GM18867 (cell line): ENCODE data around the gene TOX3.

ENCODE experiments used
- ATAC-seq: cut with Tn5 transposase; IDR thresholded peaks from one replicate; pipeline ENCODE4 v1.9.1; 2021; ENCODE audit warnings: mild to moderate bottlenecking, moderate library complexity; ENCODE audit not compliant: unreplicated experiment

TOX3 gene

DNA sequence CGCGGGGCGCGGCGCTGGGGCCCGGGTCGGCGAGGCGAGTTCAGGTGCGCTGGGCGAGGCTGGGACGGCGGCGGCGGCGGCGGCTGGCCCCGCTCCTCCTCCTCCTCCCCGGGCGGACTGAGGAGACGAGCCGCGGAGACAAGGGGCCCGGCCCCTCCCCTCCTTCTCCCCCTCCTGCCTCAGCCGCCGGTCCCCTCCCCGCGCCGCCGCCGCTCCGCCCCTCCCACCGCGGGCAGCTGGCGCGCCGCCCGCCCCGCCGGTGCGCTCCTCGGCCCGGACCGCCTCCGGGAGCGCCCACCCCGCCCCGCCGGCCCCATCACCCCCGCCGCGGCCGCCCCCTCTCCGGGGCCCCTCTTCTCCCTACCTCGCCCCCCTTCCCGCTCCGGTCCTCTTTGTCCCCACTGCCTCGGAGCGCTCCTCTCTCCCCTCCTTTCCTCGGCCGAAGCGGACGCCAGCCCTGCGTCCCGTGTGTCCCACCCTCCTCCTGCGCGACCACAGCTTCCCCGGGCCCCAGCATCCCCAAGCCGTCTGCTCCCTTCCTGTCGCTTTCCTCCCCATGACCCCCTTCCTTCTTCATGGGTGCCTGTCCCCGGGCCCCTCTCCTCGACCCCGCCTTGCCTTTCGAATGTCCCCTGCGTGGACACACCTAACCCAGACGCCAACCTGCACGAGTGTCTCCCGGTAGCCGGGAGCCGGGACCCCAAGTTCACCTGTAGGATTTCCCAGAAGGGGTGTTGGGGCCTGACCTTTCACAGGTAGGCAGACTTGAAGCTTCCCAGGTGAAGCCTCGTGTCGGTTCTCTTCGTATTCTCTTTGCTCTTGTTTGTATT is at the start of gene TOX3:
Gene TOX3, minus strand, starts transcription at position 140 of the 830 bp plus-strand sequence. CDS start 420 bp downstream, outside the sequence.
- ATAC-seq, result no peak

GRCh38 chr16:52592778-52593177 is 45.8 kb upstream of the TOX3 start:
- ATAC-seq, result no peak

DNA sequence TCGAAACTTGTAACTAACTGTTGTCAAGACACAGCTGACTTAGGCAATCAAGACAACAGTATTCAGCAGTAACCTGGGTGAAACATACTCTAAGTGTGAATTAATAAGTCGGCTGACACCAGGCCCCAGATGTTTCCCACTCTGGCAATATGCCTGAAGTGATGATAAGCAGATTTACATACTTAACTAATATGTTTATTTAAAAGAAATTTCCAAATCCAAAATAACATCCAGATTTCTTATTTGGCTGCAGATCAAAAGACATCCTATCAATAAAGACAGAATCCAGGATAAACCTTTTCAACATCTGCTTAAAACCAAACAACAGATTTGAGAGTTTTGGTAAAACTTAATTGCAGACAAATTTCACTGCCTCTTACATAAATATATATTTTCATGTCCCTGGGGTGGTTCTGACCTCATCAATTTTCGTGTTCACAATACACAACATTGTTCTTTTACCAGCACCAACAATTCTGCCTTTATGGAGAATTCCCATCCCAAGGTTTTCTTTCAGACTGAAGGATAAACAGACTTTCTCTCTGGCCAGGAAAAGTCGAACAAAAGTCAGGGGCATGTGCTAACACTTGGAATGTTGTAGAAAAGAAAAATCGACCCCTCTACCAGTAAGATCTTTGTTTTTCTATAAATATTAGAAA is 45.1 kb upstream of the TOX3 start:
- no peak for ATAC-seq

- ATAC-seq, result no peak
These were observed 44.5 kb upstream of the TOX3 start for GRCh38 chr16:52591471-52591870.

- ATAC-seq, result no peak
These were observed 39.2 kb upstream of the TOX3 start for GRCh38 chr16:52586159-52586558.

- no peak for ATAC-seq
These were observed 37.7 kb upstream of the TOX3 start for GRCh38 chr16:52584354-52585320.

GRCh38 chr16:52581530-52581929 is 34.6 kb upstream of the TOX3 start:
- ATAC-seq, result no peak

GRCh38 chr16:52580488-52580887 is 33.5 kb upstream of the TOX3 start:
- no peak for ATAC-seq

DNA sequence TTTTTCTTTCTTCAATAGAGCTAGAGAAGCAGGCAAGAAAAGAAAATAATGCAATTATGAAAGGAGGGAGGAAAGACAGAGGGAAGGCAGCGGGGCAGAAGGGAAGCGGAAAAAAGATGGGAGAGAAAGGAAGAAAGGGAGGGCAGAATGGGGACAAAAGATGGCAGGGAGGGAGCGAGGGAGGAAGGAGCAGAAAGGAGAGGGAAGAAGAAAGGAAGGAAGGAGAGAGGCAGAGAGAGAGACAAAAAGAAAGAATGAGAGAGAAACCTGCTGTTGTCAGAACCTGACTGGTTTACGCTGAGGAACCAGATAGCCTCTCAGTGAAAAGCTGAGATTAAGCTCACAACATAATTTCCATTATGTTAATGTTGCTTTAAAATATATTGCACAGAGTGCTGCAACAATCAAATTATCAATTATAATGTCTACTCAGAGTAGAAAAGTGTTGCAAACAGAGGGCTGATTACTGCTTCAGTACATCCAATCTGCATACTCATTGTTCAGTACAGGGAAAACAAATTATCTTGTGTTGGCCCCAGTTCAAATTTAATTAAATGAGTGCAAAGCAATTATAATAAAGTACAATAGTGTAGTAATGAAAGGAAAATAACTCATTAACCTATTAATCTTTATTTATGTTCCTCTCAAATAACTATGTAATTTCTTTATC is 32.0 kb upstream of the TOX3 start:
- ATAC-seq, result no peak

- no peak for ATAC-seq
These were observed 31.3 kb upstream of the TOX3 start for GRCh38 chr16:52578007-52578828.

GRCh38 chr16:52577130-52577706 is 30.3 kb upstream of the TOX3 start:
- no peak for ATAC-seq

GRCh38 chr16:52573365-52574299 is 26.7 kb upstream of the TOX3 start:
- ATAC-seq, result peak; percentile 90

DNA sequence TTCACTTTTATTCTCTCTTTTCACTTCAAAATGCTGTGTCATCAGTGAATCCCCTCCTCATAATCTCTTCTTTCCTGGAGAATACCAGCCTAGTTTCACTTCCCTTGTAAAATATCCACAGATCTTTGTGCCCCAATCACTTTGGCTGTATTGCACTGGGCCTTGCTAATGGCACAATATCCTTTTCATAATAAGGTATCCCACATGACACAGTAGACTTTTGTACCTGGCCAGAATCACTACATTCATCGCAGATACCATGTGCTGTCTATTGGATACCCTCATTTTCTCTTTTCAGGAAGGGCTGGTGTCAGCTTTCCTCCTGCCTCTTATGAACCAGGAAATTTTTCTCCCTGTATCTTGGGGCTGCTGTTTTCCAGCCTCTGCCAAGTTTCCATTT is 25.7 kb upstream of the TOX3 start:
- ATAC-seq, result no peak

DNA sequence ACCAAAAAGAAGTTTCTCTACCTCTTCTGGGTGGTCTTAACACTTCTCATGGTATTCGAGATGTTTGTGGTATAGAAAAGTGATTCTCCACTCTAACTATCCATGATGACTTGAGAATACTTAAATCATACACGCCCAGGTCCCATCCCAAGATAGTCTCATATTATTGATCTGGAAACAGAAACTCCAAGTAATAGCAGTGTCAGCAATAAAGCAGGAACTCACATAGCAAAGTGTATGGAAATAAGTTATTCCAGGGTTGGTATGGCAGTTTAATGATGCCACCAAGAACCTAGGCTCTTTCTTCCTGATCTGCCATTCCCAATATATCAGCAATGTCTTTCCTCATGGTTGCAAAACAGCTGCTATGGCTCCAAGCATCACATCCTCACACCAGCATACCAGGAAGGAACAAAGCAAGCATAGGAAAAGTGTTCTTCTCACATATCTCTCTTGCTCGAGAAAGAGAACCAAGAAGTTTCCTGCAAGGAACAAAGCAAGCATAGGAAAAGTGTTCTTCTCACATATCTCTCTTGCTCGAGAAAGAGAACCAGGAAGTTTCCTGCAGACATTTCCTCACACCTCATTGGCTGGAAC is 23.6 kb upstream of the TOX3 start:
- ATAC-seq, result no peak

GRCh38 chr16:52569701-52570100 is 22.8 kb upstream of the TOX3 start:
- no peak for ATAC-seq

GRCh38 chr16:52568983-52569690 is 22.2 kb upstream of the TOX3 start:
- ATAC-seq, result no peak

DNA sequence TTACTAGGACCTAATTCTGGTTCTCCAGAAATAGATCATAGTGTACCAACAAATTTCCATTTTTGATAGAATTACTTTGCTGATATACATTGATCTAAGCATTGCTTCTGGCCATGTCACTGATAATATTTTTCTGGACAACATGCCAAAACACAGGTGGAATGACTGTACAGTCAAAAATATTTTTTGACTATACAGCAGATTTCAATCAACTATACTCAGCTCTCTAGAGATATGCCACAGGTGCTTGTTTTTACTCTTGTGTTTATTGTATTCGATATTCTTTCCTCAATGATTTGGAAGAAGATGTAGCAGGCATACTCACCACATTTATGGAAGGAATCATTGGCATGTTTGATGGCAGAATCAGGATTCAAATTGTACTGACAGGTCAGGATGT is 21.6 kb upstream of the TOX3 start:
- no peak for ATAC-seq
